Large intestine (tissue), 3 donors: ENCODE data around the gene PCBD2. TPM values are rescaled to one million over a fixed set of nuclear protein-coding genes. Genes with fewer than 3 reads are reported as not detected.

Experiments
- DNase-seq, 2 donors: peaks; one replicate each; pipeline versions ENCODE4 v3.0.0 to v3.0.0-alpha.2; 2013
- H3K27ac ChIP-seq: one replicate; pipeline ENCODE4 v1.5.1; 2013; ENCODE audit warnings: low read length
- H3K27me3 ChIP-seq: 2 replicates; pipeline ENCODE4 v1.6.1; 2013; ENCODE audit warnings: low read length; ENCODE audit not compliant: control insufficient read depth, insufficient read depth
- H3K36me3 ChIP-seq: 2 replicates; pipeline ENCODE4 v1.6.1; 2013; ENCODE audit warnings: low read length; ENCODE audit not compliant: control insufficient read depth, insufficient read depth
- H3K4me1 ChIP-seq: one replicate; pipeline ENCODE4 v1.6.1; 2013; ENCODE audit warnings: low read length; ENCODE audit not compliant: control insufficient read depth, insufficient read depth
- H3K4me3 ChIP-seq: one replicate; pipeline ENCODE4 v1.5.1; 2013; ENCODE audit warnings: low read length
- H3K9me3 ChIP-seq: one replicate; pipeline ENCODE4 v1.6.1; 2013; ENCODE audit warnings: mild to moderate bottlenecking, low read depth, low read length, moderate library complexity; ENCODE audit not compliant: control insufficient read depth
- WGBS: methylation state at CpG from one replicate; pipeline ENCODE4 v1.1.5; 2013; ENCODE audit warnings: low lambda C conversion rate; ENCODE audit not compliant: insufficient coverage; 5-methylcytosine and 5-hydroxymethylcytosine counted together
- polyA plus RNA-seq: library from polyadenylated mRNA; unstranded; fragments of 120-200 nt; gene quantifications from one replicate; pipeline ENCODE4 v1.2.1, GENCODE V29; 2013

The PCBD2 gene
- polyA plus RNA-seq, 1 donor: 15.8 TPM

DNA sequence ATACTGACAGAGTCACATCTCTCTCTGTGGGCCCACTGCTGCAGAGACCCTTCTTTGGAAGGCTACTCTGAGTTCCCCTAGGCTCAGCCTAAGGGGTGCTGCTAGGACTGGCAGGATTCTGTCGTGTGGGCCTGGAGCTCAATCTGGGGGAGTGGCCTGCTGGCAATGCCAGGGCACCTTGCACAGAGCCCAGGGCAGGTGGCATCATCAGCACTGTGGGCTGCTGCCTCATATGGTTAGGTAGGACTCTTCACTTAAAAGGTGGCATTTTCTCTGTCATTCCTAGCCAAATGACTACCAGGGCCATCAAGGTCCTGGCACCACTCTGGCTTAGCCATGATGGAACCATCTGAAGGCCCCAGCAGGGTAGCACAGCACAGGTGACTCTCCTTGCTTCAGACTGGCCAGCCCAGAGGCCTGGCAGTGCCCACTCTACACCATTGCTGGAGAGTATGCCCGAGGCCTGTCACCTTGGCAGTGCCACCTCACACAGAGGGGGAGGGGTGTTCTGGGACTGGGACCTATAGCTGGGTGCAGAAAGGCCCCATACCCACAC lies 107.2 kb downstream of the PCBD2 start:
- no peaks in the 10 kb centered on the region for H3K4me1 ChIP-seq
- no peaks in the 10 kb centered on the region for H3K9me3 ChIP-seq
- no peaks in the 10 kb centered on the region for H3K27me3 ChIP-seq
- no peak for DNase-seq
- H3K36me3 ChIP-seq: no peaks in the 10 kb centered on the region
- WGBS: no CpG with 5 or more reads among the region's 2 CpGs
- no peak overlapping the region for H3K4me3 ChIP-seq
- H3K27ac ChIP-seq: no peak overlapping the region

Other genes starting within 250 kb of the PCBD2 start
- 48.2 TPM for gene CAMLG, start 166.6 kb upstream of the PCBD2 start, polyA plus RNA-seq
- 57.8 TPM for gene DDX46, start 146.4 kb upstream of the PCBD2 start, polyA plus RNA-seq
- gene C5orf24, start 59.2 kb upstream of the PCBD2 start, polyA plus RNA-seq: 61.7 TPM
- 39.0 TPM for gene TXNDC15, start 30.8 kb upstream of the PCBD2 start, polyA plus RNA-seq
- 1.4 TPM for gene CATSPER3, start 62.8 kb downstream of the PCBD2 start, polyA plus RNA-seq
- 19.6 TPM for gene PITX1, start 129.1 kb downstream of the PCBD2 start, polyA plus RNA-seq